HL-60 (cell line): Measurements from ENCODE around the gene STK40.

Experiments used
- DNase-seq, 2 experiments: peaks; one replicate each; pipeline ENCODE4 v3.0.0-alpha.2; 2010 to 2020; ENCODE audit warnings: low read depth in 1 of 2, low spot score in 1 of 2
- H3K27ac ChIP-seq: fragments of 250-450 bp; sonication (Bioruptor Pico); replicated peaks from 2 replicates; pipeline ENCODE4 v1.5.1; 2020; ENCODE audit warnings: mild to moderate bottlenecking, moderate library complexity
- H3K27me3 ChIP-seq: fragments of 250-450 bp; sonication (Bioruptor Pico); 2 replicates; pipeline ENCODE4 v1.5.1; 2021; ENCODE audit warnings: mild to moderate bottlenecking, moderate library complexity; ENCODE audit not compliant: insufficient read depth, poor library complexity, severe bottlenecking
- H3K4me3 ChIP-seq: replicated peaks from 2 replicates; pipeline ENCODE4 v1.5.1; 2011; ENCODE audit warnings: mild to moderate bottlenecking, control low read depth, low read length; ENCODE audit not compliant: insufficient read depth
- CTCF ChIP-seq: IDR thresholded peaks from one replicate; pipeline ENCODE4 v1.5.1; 2011; ENCODE audit warnings: low read length, control low read depth, inconsistent platforms; ENCODE audit not compliant: insufficient read depth
- GABPA ChIP-seq: IDR thresholded peaks from 2 replicates; pipeline ENCODE4 v1.6.1; 2012; ENCODE audit warnings: low read depth
- POLR2AphosphoS5 ChIP-seq: IDR thresholded peaks from 2 replicates; pipeline ENCODE4 v1.6.1; 2012; ENCODE audit warnings: low read depth
- SPI1 ChIP-seq: IDR thresholded peaks from 2 replicates; pipeline ENCODE4 v1.6.1; 2012; ENCODE audit warnings: low read depth, mild to moderate bottlenecking, borderline replicate concordance
- TF ChIP-seq, protein P1 (sequence below): IDR thresholded peaks from 2 replicates; pipeline ENCODE4 v1.6.1; 2012; ENCODE audit warnings: low read depth; ENCODE audit not compliant: insufficient replicate concordance

The STK40 gene

GRCh38 chr1:36392836-36393235 lies 7.1 kb upstream of the STK40 start:
- H3K27me3 ChIP-seq = no peaks in the 10 kb centered on the region
- H3K4me3 ChIP-seq = no peak overlapping the region
- no peak for DNase-seq
- TF ChIP-seq, protein P1, sequence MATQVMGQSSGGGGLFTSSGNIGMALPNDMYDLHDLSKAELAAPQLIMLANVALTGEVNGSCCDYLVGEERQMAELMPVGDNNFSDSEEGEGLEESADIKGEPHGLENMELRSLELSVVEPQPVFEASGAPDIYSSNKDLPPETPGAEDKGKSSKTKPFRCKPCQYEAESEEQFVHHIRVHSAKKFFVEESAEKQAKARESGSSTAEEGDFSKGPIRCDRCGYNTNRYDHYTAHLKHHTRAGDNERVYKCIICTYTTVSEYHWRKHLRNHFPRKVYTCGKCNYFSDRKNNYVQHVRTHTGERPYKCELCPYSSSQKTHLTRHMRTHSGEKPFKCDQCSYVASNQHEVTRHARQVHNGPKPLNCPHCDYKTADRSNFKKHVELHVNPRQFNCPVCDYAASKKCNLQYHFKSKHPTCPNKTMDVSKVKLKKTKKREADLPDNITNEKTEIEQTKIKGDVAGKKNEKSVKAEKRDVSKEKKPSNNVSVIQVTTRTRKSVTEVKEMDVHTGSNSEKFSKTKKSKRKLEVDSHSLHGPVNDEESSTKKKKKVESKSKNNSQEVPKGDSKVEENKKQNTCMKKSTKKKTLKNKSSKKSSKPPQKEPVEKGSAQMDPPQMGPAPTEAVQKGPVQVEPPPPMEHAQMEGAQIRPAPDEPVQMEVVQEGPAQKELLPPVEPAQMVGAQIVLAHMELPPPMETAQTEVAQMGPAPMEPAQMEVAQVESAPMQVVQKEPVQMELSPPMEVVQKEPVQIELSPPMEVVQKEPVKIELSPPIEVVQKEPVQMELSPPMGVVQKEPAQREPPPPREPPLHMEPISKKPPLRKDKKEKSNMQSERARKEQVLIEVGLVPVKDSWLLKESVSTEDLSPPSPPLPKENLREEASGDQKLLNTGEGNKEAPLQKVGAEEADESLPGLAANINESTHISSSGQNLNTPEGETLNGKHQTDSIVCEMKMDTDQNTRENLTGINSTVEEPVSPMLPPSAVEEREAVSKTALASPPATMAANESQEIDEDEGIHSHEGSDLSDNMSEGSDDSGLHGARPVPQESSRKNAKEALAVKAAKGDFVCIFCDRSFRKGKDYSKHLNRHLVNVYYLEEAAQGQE = no peak
- TF ChIP-seq GABPA (no peak), CTCF (no peak), POLR2AphosphoS5 (no peak), SPI1 (no peak)
- no peak overlapping the region for H3K27ac ChIP-seq

- no peak overlapping the region for H3K27ac ChIP-seq
Measured at GRCh38 chr1:36391271-36391670, 5.5 kb upstream of the STK40 start.

DNA sequence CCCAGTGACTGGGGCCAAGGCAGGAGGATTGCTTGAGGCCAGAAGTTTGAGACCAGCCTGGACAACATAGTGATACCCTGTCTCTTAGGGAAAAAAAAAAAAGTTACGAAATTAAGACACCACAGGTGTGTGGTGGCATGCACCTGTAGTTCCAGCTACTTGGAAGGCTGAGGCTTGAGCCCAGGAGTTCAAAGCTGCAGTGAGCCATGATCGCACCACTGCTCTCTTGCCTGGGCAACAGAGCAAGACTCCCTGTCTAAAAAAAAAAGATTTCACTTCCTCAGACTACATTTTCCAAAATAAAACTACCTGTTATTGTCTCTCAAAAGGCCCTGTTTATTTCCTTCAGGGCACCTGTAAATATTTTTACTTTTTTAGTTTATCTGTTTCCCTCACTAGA lies 4.7 kb upstream of the STK40 start:
- no peak for DNase-seq
- Histone ChIP-seq H3K4me3 (no peak overlapping the region), H3K27ac (no peak overlapping the region), H3K27me3 (no peaks in the 10 kb centered on the region)
- TF ChIP-seq, protein P1 = no peak
- TF ChIP-seq SPI1 = no peak
- no peak for TF ChIP-seq GABPA
- TF ChIP-seq POLR2AphosphoS5 = no peak

More at GRCh38 chr1:36391271-36391670, 5.5 kb upstream of the STK40 start:
- H3K4me3 ChIP-seq = no peak overlapping the region
- no peaks in the 10 kb centered on the region for H3K27me3 ChIP-seq
- no peak for TF ChIP-seq CTCF
- no peak for TF ChIP-seq POLR2AphosphoS5
- no peak for TF ChIP-seq GABPA
- TF ChIP-seq SPI1 = no peak
- TF ChIP-seq, protein P1 = no peak
- DNase-seq = no peak

DNA sequence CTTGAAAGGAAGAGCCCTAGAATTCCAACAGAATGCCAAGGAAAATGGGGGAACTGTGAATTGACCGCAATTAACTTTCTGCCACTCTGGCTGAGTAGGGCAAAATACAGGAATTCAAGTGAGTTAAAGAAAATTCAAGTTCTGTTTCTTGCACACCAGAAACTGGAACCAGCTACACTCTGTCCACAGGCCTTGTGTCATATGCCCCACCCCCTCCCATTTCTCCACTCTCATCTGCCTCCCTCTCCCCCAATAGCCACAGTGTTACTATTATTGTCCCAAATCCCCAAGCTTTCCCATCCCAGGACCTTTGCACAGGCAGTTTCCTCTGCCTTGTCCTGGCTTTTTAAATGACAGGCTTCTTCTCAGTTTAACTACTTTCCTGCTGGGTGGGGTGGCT lies 4.3 kb upstream of the STK40 start:
- Histone ChIP-seq H3K27me3 (no peaks in the 10 kb centered on the region), H3K4me3 (no peak overlapping the region), H3K27ac (no peak overlapping the region)
- DNase-seq = no peak
- TF ChIP-seq, protein P1 = no peak
- TF ChIP-seq POLR2AphosphoS5 (no peak), GABPA (no peak), CTCF (no peak), SPI1 (no peak)
